ENCODE data around the gene FUT8.
"Not testable (repeated sequence)": the region's sequence is repeated elsewhere in the genome, so short reads cannot be mapped to it uniquely, and the experiment has no call there.

The FUT8 gene

GRCh38 chr14:65419593-65420252 is 7.2 kb downstream of the FUT8 start:
- DNase-seq, result no peak

- DNase-seq, result no peak
These were observed 8.9 kb downstream of the FUT8 start for GRCh38 chr14:65421201-65421981.

GRCh38 chr14:65422088-65422834 is 9.7 kb downstream of the FUT8 start:
- DNase-seq, result no peak

- DNase-seq, result no peak
These were observed 11.5 kb downstream of the FUT8 start for GRCh38 chr14:65423982-65424381.

- no peak for DNase-seq
These were observed 12.0 kb downstream of the FUT8 start for GRCh38 chr14:65424531-65424930.

- DNase-seq, result no peak
These were observed 13.4 kb downstream of the FUT8 start for GRCh38 chr14:65425885-65426284.

GRCh38 chr14:65426902-65427301 is 14.4 kb downstream of the FUT8 start:
- DNase-seq, result not testable (repeated sequence)

- no peak for DNase-seq
These were observed 16.2 kb downstream of the FUT8 start for GRCh38 chr14:65428691-65429090.

- no peak for DNase-seq
These were observed 17.2 kb downstream of the FUT8 start for GRCh38 chr14:65429757-65430156.

GRCh38 chr14:65431245-65431644 is 18.7 kb downstream of the FUT8 start:
- no peak for DNase-seq

- DNase-seq, result no peak
These were observed 19.4 kb downstream of the FUT8 start for GRCh38 chr14:65431951-65432350.

- DNase-seq, result no peak
These were observed 19.9 kb downstream of the FUT8 start for GRCh38 chr14:65432361-65432948.

GRCh38 chr14:65433157-65433556 is 20.6 kb downstream of the FUT8 start:
- no peak for DNase-seq

GRCh38 chr14:65433646-65434045 is 21.1 kb downstream of the FUT8 start:
- no peak for DNase-seq

- no peak for DNase-seq
These were observed 21.8 kb downstream of the FUT8 start for GRCh38 chr14:65434216-65434850.

- no peak for DNase-seq
These were observed 25.9 kb downstream of the FUT8 start for GRCh38 chr14:65438266-65438933.

- no peak for DNase-seq
These were observed 26.6 kb downstream of the FUT8 start for GRCh38 chr14:65439117-65439516.

GRCh38 chr14:65440230-65440629 is 27.7 kb downstream of the FUT8 start:
- no peak for DNase-seq

GRCh38 chr14:65444230-65444629 is 31.7 kb downstream of the FUT8 start:
- DNase-seq, result no peak

- DNase-seq, result no peak
These were observed 33.6 kb downstream of the FUT8 start for GRCh38 chr14:65446159-65446558.

- DNase-seq, result no peak
These were observed 37.1 kb downstream of the FUT8 start for GRCh38 chr14:65449647-65450046.

- no peak for DNase-seq
These were observed 41.4 kb downstream of the FUT8 start for GRCh38 chr14:65453807-65454480.
